NCI-H460 (cell line): ENCODE data around the gene HOXB13. TPM values are rescaled to one million over a fixed set of nuclear protein-coding genes. Genes with fewer than 3 reads are reported as not detected.

ENCODE experiments used
- DNase-seq: peaks from one replicate; pipeline ENCODE4 v3.0.0-alpha.2; 2016; ENCODE audit warnings: low read depth; ENCODE audit errors: extremely low read depth
- total RNA-seq: library from RNA; depleted of rRNA; stranded (reverse); fragments of >200 nt; shearing (Covaris generic); gene quantifications from 2 replicates; pipeline ENCODE4 v1.2.3, GENCODE V29; 2014

Gene HOXB13
- total RNA-seq, 1 experiment from 2014 or later = 2.0 TPM

DNA sequence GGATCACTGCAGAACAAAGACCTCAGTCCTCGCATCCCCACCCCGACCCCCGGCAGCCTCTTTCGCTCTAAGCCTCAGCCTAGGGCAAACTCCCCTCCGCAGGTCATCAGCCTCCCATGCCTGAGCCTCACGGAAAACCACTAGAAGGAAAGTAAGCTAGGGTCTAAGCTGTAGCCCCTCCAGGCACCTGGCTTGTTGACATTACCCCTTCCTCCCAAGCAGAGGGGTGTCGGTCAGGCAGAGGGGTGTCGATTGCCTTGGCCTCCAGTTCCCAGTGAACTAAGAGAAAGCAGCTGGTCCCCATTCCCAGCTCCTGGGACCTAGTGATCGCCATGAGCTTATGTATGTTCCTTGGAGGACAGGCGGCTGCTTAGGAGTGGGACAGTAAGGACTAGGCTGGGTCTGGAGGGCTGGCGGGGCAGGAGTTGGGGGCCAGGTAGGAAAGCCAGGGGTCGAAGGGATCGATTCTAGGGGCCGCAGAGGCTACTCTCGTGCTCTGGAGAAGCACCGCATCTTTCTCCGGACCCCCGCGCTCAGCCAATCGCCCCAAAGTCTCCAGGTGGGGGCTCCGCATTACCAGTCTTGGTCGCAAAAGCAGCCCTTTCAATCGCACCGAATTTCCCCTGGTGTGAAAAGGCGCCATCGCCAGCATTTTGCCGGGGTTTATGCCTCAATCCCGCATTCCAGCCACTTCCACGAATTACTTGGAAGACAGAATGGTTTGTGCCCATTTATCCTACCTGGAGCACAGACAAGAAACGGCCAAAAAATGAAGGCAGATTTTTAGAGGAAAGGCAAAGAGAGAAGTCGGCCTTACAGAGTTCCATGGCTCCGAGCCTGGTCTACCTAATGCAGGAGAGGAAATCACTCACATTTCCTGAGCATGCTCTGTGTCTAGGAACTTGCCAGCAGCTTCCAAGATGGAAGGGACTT lies 21.3 kb upstream of the HOXB13 start:
- DNase-seq = no peak

DNA sequence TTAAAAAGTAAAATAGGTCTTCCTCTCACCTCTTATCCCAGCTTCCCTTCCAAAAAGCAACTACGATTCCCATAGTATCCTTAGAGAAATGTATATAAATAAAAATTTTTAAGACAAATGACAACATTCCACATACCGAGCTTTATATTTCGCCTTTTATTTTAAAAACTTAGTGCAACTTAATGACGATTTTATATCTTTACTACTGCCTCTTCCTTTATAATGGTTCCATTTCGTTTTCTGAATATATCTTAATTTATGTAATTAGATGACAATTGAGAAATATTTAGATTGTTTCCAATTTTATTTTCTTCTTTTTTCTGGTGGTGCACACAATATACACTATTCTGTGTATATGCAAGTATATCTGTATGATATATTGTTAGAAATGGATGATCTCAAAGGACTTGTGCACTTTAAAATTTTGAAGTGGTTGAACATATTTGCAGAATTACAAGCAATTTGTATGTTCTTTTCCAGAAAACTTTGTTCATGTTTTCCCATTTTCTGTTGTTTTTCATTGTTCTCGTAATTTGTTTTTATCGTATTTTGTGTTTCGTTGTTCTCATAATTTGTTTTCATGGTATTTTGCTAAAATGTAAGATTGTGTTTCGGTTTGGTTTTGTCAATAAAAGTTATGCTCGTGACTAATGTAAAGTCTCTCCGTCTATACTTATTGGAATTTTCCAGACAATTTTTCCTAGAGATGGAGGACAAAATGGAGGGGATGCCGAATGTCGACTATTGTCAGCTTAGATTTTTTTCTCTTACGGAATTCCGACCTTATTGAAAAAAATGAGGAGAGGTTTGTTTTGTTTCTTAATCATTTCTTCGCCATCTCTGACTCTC lies 20.4 kb upstream of the HOXB13 start:
- no peak for DNase-seq

DNA sequence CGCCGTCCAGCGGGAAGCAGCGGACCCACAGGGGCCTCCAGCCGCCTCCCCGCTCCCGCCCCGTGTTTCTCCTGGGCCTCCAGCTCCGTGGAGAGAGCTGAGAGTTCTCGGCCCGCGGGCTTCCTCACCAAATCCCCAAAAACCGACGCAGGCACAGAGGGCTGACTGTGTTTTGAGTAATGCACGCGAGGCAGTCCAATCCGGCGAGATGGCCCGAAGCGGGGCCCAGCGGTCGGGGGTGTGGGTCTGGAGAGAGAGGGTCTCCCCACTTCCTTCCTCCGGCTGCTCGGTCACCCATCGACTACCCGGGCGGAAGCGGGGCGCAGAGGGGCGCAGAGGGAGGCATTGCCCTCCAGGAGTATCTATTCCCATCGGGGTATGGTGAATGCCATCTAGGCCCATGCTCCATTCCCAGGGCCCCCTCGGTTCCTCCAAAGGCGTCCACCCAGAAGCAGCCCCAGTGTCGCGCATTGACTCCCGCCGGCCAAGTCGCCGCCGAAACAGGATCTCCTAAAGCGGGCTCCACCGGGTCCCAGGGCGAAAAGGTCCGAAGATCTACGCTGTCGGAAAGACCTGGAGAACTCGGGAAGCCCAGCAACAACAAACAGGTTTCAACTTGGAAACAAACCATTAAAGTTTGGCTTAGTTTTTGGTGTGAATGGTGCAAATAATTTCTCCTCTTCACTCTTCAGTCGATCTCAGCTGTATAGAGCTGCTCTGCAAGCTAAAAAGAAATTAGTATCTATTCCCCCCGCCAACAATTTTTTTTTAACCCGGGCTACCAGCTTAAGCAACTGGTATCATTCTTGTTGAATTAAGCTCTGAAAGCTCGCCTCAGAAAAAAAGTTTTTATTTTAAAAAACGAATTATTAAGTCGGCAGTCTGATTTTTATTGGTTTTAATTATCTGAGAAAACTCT lies 19.2 kb upstream of the HOXB13 start:
- no peak for DNase-seq

DNA sequence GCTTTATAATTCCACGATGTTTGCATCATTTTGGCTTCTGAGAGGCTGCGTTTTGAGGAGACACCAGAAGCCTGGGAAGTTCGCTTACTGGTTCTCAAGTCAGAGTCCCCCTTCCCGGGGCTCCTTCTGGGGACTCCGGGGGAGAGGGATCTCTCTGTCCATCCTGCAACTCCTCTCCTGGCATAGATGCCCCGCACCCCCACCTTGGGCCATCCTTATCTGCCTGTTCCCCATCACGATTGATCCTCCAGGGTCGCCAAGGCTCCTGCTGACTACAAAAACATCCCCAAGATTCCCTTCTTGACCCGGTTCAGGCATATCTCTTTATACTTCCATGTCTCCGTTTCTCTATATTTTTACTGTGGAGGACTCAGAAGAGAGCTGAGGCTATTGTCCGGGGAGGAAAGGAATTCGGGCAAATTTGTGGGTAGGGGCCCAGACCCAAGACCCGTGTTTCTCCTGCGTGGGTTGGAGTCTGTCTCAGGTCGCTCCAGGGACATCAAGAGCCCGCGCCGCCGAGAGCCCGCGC lies 18.4 kb upstream of the HOXB13 start:
- no peak for DNase-seq

DNA sequence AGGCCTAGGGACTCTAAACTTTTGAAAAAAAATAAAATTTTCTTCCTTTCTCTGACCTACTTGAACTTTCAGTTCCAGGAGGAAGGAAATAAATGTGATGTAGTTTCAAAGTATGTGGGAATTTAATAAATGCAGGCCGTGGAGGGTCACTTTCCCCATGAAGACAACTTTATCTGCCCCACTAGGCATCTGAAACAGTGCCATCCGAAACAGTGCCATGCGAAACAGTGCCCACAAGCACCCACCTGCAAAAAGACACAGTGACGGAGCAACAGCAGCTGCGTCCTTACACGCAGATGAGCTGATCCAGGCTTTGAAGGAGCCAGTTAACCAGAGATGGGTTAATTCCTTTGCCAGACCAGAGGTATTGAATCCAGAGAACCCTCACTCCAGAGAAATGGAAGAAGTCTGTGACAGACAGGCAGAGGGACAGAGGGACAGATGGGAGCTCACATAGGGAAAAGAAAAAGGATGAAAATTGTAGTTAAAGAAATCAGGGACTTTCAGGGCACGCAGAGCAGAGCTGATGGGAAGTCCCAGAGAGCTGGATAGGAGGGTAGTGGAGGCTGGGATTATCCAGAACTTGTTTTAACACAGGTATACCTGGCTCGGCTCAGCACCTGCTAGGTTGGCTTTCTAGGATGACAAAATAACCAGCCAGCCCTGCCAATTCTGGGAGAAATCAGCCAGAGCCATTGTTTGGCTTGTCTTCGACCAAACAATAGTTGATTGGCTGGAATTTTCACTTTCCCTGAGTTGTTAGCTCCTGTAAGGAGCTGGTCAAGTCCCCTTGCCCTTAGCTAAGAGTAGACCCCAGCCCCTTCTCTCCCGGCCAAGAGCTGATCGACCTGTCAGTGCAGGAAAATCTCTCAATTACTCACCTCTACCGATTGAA lies 17.1 kb upstream of the HOXB13 start:
- DNase-seq = no peak

DNA sequence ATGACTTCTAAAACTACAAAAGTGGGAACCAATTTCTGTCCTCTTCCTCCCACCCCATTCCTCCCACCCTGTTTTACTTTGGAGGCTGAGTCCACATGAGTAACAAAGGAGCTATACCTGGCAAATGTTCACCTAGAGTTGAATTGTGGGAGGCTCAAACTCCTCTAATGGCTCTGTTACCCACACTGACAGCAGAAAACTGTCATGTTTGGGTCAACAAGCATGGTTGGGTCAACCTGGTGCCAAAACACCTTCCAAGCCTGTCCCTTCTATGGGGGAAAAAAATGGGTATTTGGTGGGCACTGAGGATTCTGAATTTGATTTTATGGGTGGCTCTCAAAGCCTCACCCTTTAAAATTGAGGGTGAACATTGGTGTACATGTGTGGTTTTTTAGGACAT lies 12.0 kb upstream of the HOXB13 start:
- DNase-seq = no peak

GRCh38 chr17:48738803-48739526 lies 10.4 kb upstream of the HOXB13 start:
- no peak for DNase-seq

GRCh38 chr17:48738424-48738802 lies 9.9 kb upstream of the HOXB13 start:
- no peak for DNase-seq

DNA sequence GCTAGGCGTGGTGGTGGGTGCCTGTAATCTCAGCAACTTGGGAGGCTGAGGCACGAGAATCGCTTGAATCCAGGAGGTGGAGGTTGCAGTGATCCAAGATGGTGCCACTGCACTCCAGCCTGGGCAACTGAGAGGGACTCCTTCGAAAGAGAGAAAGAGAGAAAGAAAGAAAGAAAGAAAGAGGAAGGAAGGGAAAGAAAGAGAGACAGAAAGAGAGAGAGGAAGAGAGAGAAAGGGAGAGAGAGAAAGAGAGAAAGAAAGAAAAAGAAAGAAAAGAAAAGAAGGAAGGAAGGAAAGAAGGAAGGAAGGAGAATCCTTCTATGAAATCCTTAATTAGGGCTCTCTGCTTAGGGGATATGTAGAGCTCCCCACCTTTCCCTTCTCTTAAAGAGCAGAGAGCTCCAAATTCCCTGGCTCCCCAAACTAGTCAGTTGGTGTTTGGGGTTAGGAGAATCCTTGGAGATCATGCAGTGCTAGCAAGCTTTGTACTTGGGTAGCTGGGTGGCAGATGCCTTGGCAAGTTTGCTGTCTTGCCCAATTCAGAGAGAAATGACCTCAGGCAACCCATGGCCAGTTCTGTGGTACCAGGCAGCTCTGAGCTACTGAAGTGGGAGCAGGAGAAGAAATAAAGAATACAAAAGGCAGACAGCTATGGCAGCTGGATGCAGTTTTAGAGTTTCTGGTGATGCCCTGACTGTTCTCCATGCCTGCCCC lies 8.9 kb upstream of the HOXB13 start:
- no peak for DNase-seq

GRCh38 chr17:48735062-48735351 lies 6.5 kb upstream of the HOXB13 start:
- DNase-seq = no peak

GRCh38 chr17:48734333-48735061 lies 5.9 kb upstream of the HOXB13 start:
- DNase-seq = no peak

GRCh38 chr17:48733632-48734328 lies 5.2 kb upstream of the HOXB13 start:
- no peak for DNase-seq

GRCh38 chr17:48732688-48733629 lies 4.4 kb upstream of the HOXB13 start:
- no peak for DNase-seq

DNA sequence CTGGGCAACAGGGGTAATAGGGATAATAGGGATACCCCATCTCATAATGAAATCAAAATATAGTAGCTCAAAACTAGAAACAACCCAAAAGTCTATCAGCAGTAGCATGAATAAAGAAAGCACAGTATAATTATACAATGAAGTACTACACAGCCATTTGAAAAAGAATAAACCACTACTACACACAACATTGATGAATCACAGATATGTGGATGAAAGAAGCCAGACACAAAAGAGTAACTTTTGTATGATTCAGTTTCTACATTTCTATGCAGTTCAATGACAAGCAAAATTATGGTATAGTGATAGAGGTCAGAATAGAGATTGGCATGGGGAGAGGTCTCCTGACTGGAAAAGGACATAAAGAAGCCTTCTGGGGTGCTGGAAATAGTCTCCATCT lies 2.8 kb upstream of the HOXB13 start:
- DNase-seq = no peak

GRCh38 chr17:48730240-48730550 lies 1.6 kb upstream of the HOXB13 start:
- no peak for DNase-seq
